K562 (cell line): ENCODE data around the gene EPHA1. TPM values are rescaled to one million over a fixed set of nuclear protein-coding genes. Genes with fewer than 3 reads are reported as not detected.

ENCODE experiments used
- CBX3 ChIP-seq, 2 experiments: IDR thresholded peaks; 1 replicate in 1 of 2; 2 replicates in 1 of 2; pipeline ENCODE4 v1.6.1; 2012; ENCODE audit warnings: inconsistent platforms in 2 of 2, low read length in 2 of 2, borderline replicate concordance in 1 of 2, control low read depth in 1 of 2
- CCNT2 ChIP-seq: IDR thresholded peaks from 2 replicates; pipeline ENCODE4 v1.6.1; 2011; ENCODE audit warnings: borderline replicate concordance, low read depth, mild to moderate bottlenecking, moderate library complexity, mixed read lengths, low read length; ENCODE audit not compliant: insufficient read length; ENCODE audit errors: extremely low read depth
- FOXP4 ChIP-seq: sonication (generic); formaldehyde crosslinking; IDR thresholded peaks from 2 replicates; pipeline ENCODE4 v1.8.0; 2022; ENCODE audit warnings: mild to moderate bottlenecking, missing genetic modification reagents, borderline replicate concordance
- HMGN3 ChIP-seq: IDR thresholded peaks from 2 replicates; pipeline ENCODE4 v1.6.1; 2011; ENCODE audit warnings: borderline replicate concordance, low read depth, mild to moderate bottlenecking, mixed read lengths, low read length; ENCODE audit not compliant: insufficient read length; ENCODE audit errors: extremely low read depth
- HNRNPUL1 ChIP-seq: fragments of 200-400 bp; formaldehyde crosslinking; IDR thresholded peaks from 2 replicates; pipeline ENCODE4 v1.6.1; 2017; ENCODE audit warnings: low read length
- JUN ChIP-seq, 2 experiments: sonication (generic) in 1 of 2; formaldehyde crosslinking in 1 of 2; IDR thresholded peaks; 2 replicates each; pipeline versions ENCODE4 v1.6.1 to v1.8.0; 2012 to 2022; ENCODE audit warnings: borderline replicate concordance in 2 of 2, mild to moderate bottlenecking in 2 of 2, improper control_type of control experiment in 1 of 2, low read depth in 1 of 2, low read length in 1 of 2, missing genetic modification reagents in 1 of 2
- PHF8 ChIP-seq: fragments of 200-600 bp; sonication (generic); IDR thresholded peaks from 2 replicates; pipeline ENCODE4 v1.6.1; 2012; ENCODE audit warnings: mixed run types, mild to moderate bottlenecking, inconsistent platforms, low read length, moderate library complexity, borderline replicate concordance
- POLR2G ChIP-seq: fragments of 200-400 bp; formaldehyde crosslinking; IDR thresholded peaks from 2 replicates; pipeline ENCODE4 v1.6.1; 2017; ENCODE audit warnings: low read depth, mild to moderate bottlenecking, antibody characterized with exemption, low read length, moderate library complexity
- POLR2H ChIP-seq: IDR thresholded peaks from 2 replicates; pipeline ENCODE4 v1.6.1; 2016; ENCODE audit warnings: missing genetic modification characterization, low read depth, mild to moderate bottlenecking, control low read depth, missing compliant biosample characterization, moderate library complexity
- RB1 ChIP-seq: fragments of 450-650 bp; IDR thresholded peaks from 2 replicates; pipeline ENCODE4 v1.6.1; 2017; ENCODE audit warnings: low read depth, mild to moderate bottlenecking
- RCOR1 ChIP-seq, 2 experiments: IDR thresholded peaks; 2 replicates each; pipeline ENCODE4 v1.6.1; 2012; ENCODE audit warnings: low read depth in 2 of 2, low read length in 2 of 2, borderline replicate concordance in 1 of 2, improper control_type of control experiment in 1 of 2
- REST ChIP-seq, 2 experiments: fragments of 450-650 bp; formaldehyde crosslinking in 1 of 2; IDR thresholded peaks; 2 replicates each; pipeline versions ENCODE4 v1.4.0 to v1.6.1; 2014 to 2020; ENCODE audit warnings: mild to moderate bottlenecking in 2 of 2, borderline replicate concordance in 1 of 2, low read depth in 1 of 2
- polyA plus RNA-seq, 8 experiments: library from polyadenylated mRNA; depleted of rRNA in 4 of 8; stranded (reverse) in 5 of 8; unstranded in 3 of 8; fragments of >200 nt; fragmentation: Nextera tagmentation in 2 of 8; fragmentation: Illumina TruSeq in 1 of 8; extraction: Ambion mirVana in 2 of 8; extraction: Trizol in 1 of 8; gene quantifications; 2 replicates each; pipeline versions ENCODE4 v1.2.1 to v1.2.3, GENCODE V29; 2011 to 2014; ENCODE audit warnings: inconsistent platforms in 1 of 8, missing spikeins in 1 of 8
- total RNA-seq, 7 experiments: library from RNA; depleted of rRNA in 6 of 7; stranded (reverse); fragments of >200 nt in 6 of 7; fragmentation: Illumina TruSeq in 2 of 7; extraction: Trizol in 2 of 7; gene quantifications; 2 replicates each; pipeline versions ENCODE4 v1.2.1 to v1.2.3, GENCODE V29; 2011 to 2021; ENCODE audit warnings: low replicate concordance in 1 of 7

EPHA1 gene
- total and polyA plus RNA-seq, 9 of the 15 experiments (the other 6 are each of a cell fraction or from before 2014, with no cell fraction given) = 0.22 to 0.57 (median 0.32) TPM; not detected in 6

- peak; percentile 27; the same call in 1 of the 2 replicates for TF ChIP-seq REST (IDR thresholded peaks at IDR 0.05; ENCODE audit: borderline replicate concordance)
- TF ChIP-seq REST (CRISPR knock-in tag; IDR thresholded peaks at IDR 0.05; ENCODE audit: low read depth) = no peak
- no peak for TF ChIP-seq POLR2H (tag)
- peak; percentile 14; the same call in 1 of the 2 replicates for TF ChIP-seq PHF8
- no peak for TF ChIP-seq FOXP4 (CRISPR knock-in tag)
- TF ChIP-seq HMGN3 = peak; percentile 60
- no peak for TF ChIP-seq HNRNPUL1
- peak; percentile 59 for TF ChIP-seq CCNT2
- TF ChIP-seq JUN (IDR thresholded peaks at IDR 0.05; ENCODE audit: borderline replicate concordance, low read depth, low read length) = 0 out of 2 replicates have a peak, but pooled peaks have one; percentile 23
- TF ChIP-seq JUN (CRISPR knock-in tag; IDR thresholded peaks at IDR 0.05; ENCODE audit: borderline replicate concordance) = no peak
- TF ChIP-seq CBX3 (IDR thresholded peaks at IDR 0.05; ENCODE audit: borderline replicate concordance in 1 of 2, low read length in 2 of 2) = peak in 1 of 2 experiments; percentile 85; a peak in 1 of 3 replicates
- TF ChIP-seq POLR2G = peak; percentile 69
- TF ChIP-seq RB1 = peak; percentile 96
- TF ChIP-seq RCOR1 (IDR thresholded peaks at IDR 0.05; ENCODE audit: borderline replicate concordance in 1 of 2, low read depth in 2 of 2, low read length in 2 of 2) = peak in 1 of 2 experiments; percentile 84; a peak in 1 of 4 replicates
Measured at GRCh38 chr7:143345428-143345900, 63.2 kb downstream of the EPHA1 start (continued).
